Endothelial cell of umbilical vein (primary cell): ENCODE data around the gene RET. TPM values are rescaled to one million over a fixed set of nuclear protein-coding genes. Genes with fewer than 3 reads are reported as not detected.

ENCODE experiments used
- BruUV-seq: library from RNA; stranded (reverse); fragments of 400-500 nt; replicated peaks from 2 replicates; lab custom pipeline; 2021; lab: Mats Ljungman, UMichigan
- CTCF ChIA-PET: fragments of 300-600, 350-600 bp; sonication (Branson Sonifier 250); formaldehyde crosslinking; loops from one replicate; lab custom pipeline; 2021; ENCODE audit warnings: antibody characterized with exemption, inconsistent platforms; lab: Charles Lee
- POLR2A ChIA-PET: fragments of 300-600, 350-600 bp; sonication (Branson Sonifier 250); formaldehyde crosslinking; loops from one replicate; lab custom pipeline; 2021; ENCODE audit warnings: antibody characterized with exemption, inconsistent platforms; lab: Charles Lee
- DNase-seq: peaks from one replicate; pipeline ENCODE4 v3.0.0-alpha.2; 2011; ENCODE audit warnings: low read depth, low spot score
- FAIRE-seq: peaks from 2 replicates; lab custom pipeline; 2011; peaks lifted over from hg19 to GRCh38; lab: Jason Lieb, UNC
- H2AFZ ChIP-seq: 2 replicates; pipeline ENCODE4 v1.6.0; 2012; ENCODE audit warnings: low read depth, low read length, control low read depth, inconsistent platforms
- H3K27ac ChIP-seq: 2 replicates; pipeline ENCODE4 v1.5.1; 2011; ENCODE audit warnings: low read depth, mild to moderate bottlenecking, control low read depth, low read length, moderate library complexity; ENCODE audit not compliant: insufficient read depth
- H3K27me3 ChIP-seq, 2 experiments: 2 replicates each; pipeline versions ENCODE4 v1.6.0 to v1.6.1; 2011; ENCODE audit warnings: low read length in 2 of 2, mixed read lengths in 1 of 2; ENCODE audit not compliant: control insufficient read depth in 2 of 2, insufficient read depth in 2 of 2
- H3K36me3 ChIP-seq, 2 experiments: 2 replicates in 1 of 2; 3 replicates in 1 of 2; pipeline ENCODE4 v1.5.1; 2011; ENCODE audit warnings: low read length in 2 of 2, mild to moderate bottlenecking in 1 of 2, moderate library complexity in 1 of 2; ENCODE audit not compliant: control insufficient read depth in 2 of 2, insufficient read depth in 2 of 2; ENCODE audit errors: extremely low read depth in 1 of 2
- H3K4me1 ChIP-seq: 3 replicates; pipeline ENCODE4 v1.5.1; 2011; ENCODE audit warnings: mild to moderate bottlenecking, low read length; ENCODE audit not compliant: control insufficient read depth, insufficient read depth; ENCODE audit errors: extremely low read depth
- H3K4me2 ChIP-seq: 2 replicates; pipeline ENCODE4 v1.6.1; 2011; ENCODE audit warnings: low read length, control low read depth, mixed read lengths; ENCODE audit not compliant: insufficient read depth
- H3K4me3 ChIP-seq, 3 experiments: fragments of 200-600 bp in 1 of 3; sonication (generic), shearing (Covaris generic) in 1 of 3; replicated peaks in 1 of 3; 2 replicates each; pipeline ENCODE4 v1.5.1; 2011 to 2016; ENCODE audit warnings: control low read depth in 3 of 3, low read length in 3 of 3, mild to moderate bottlenecking in 2 of 3, inconsistent platforms in 1 of 3, low read depth in 1 of 3, moderate library complexity in 1 of 3; ENCODE audit not compliant: insufficient read depth in 1 of 3
- H3K79me2 ChIP-seq: 2 replicates; pipeline ENCODE4 v1.6.0; 2012; ENCODE audit warnings: low read length, inconsistent platforms; ENCODE audit not compliant: control insufficient read depth, insufficient read depth
- H3K9ac ChIP-seq: replicated peaks from 2 replicates; pipeline ENCODE3; 2011; ENCODE audit warnings: low read length, control low read depth; ENCODE audit not compliant: insufficient read depth; ENCODE audit errors: extremely low read depth
- H3K9me1 ChIP-seq: replicated peaks from 3 replicates; pipeline ENCODE4 v1.6.0; 2011; ENCODE audit warnings: mild to moderate bottlenecking, low read length; ENCODE audit not compliant: control insufficient read depth, insufficient read depth; ENCODE audit errors: extremely low read depth
- H3K9me3 ChIP-seq: replicated peaks from 2 replicates; pipeline ENCODE4 v1.5.1; 2012; ENCODE audit warnings: low read length, inconsistent platforms; ENCODE audit not compliant: control insufficient read depth, insufficient read depth
- H4K20me1 ChIP-seq: replicated peaks from 2 replicates; pipeline ENCODE3; 2011; ENCODE audit warnings: mild to moderate bottlenecking, low read length; ENCODE audit not compliant: control insufficient read depth, insufficient read depth; ENCODE audit errors: extremely low read depth
- CTCF ChIP-seq, 2 donors: IDR thresholded peaks; 1 replicate in 1 of 2; 2 replicates in 1 of 2; pipeline ENCODE4 v1.5.1; 2011; ENCODE audit warnings: low read length in 2 of 2, mild to moderate bottlenecking in 2 of 2, moderate library complexity in 2 of 2, control low read depth in 1 of 2, inconsistent platforms in 1 of 2, low read depth in 1 of 2; ENCODE audit not compliant: insufficient read depth in 1 of 2; ENCODE audit errors: extremely low read depth in 1 of 2
- EZH2 ChIP-seq: IDR thresholded peaks from 2 replicates; pipeline ENCODE4 v1.6.1; 2012; ENCODE audit warnings: borderline replicate concordance, low read depth, mild to moderate bottlenecking, moderate library complexity, low read length, inconsistent platforms; ENCODE audit not compliant: severe bottlenecking
- FOS ChIP-seq: IDR thresholded peaks from 2 replicates; pipeline ENCODE4 v1.6.1; 2011; ENCODE audit warnings: mild to moderate bottlenecking, low read length, moderate library complexity, borderline replicate concordance; ENCODE audit not compliant: insufficient read depth
- GATA2 ChIP-seq: IDR thresholded peaks from 2 replicates; pipeline ENCODE4 v1.7.0; 2011; ENCODE audit warnings: low read depth, mild to moderate bottlenecking, moderate library complexity, mixed read lengths, low read length; ENCODE audit not compliant: insufficient read length, insufficient read depth
- JUN ChIP-seq: IDR thresholded peaks from 2 replicates; pipeline ENCODE4 v1.6.1; 2011; ENCODE audit warnings: borderline replicate concordance, low read depth; ENCODE audit not compliant: insufficient read length, insufficient read depth
- MAX ChIP-seq: IDR thresholded peaks from 2 replicates; pipeline ENCODE4 v1.6.1; 2011; ENCODE audit not compliant: insufficient read depth, insufficient read length
- MYC ChIP-seq: IDR thresholded peaks from one replicate; pipeline ENCODE4 v1.6.1; 2011; ENCODE audit warnings: mild to moderate bottlenecking, low read depth, low read length
- dilution Hi-C: fragments of 300-500 bp; cut with MboI; formaldehyde crosslinking; loops from one replicate; pipeline ENCODE4 v1.15.0; 2019; ENCODE audit warnings: low sequenced_read_pairs; ENCODE audit not compliant: extremely low pct_ligation_motif_present
- intact Hi-C: fragments of 100-400 bp; cut with micrococcal nuclease; formaldehyde crosslinking; loops from one replicate; pipeline ENCODE4 v1.10.0; 2022
- polyA plus RNA-seq, 4 experiments: library from polyadenylated mRNA; depleted of rRNA in 3 of 4; stranded (reverse) in 3 of 4; unstranded in 1 of 4; fragments of >200 nt; gene quantifications; 2 replicates each; pipeline versions ENCODE4 v1.2.1 to v1.2.3, GENCODE V29; 2011 to 2012; ENCODE audit warnings: missing spikeins in 1 of 4
- total RNA-seq: library from RNA; stranded (reverse); gene quantifications from 2 replicates; pipeline ENCODE4 v1.2.3, GENCODE V29; 2021

The RET gene
- total and polyA plus RNA-seq, 2 donors (not counting 3 experiments of a cell fraction or from before 2014, with no cell fraction given): 0.04 to 0.22 TPM

GRCh38 chr10:43105102-43105955, 28.5 kb downstream of the RET start:
- DNase-seq (peak; percentile 62), FAIRE-seq (peak; percentile 73)
- Histone ChIP-seq H3K9me1 (no peaks in the 10 kb centered on the region), H3K4me2 (peak overlapping the region; percentile 62), H3K9me3 (no peaks in the 10 kb centered on the region), H3K27ac (no peak overlapping the region), H3K79me2 (no peaks in the 10 kb centered on the region), H4K20me1 (no peaks in the 10 kb centered on the region), H3K4me1 (peaks cover 9% of the 10 kb centered on the region), H3K36me3 (no peaks in the 10 kb centered on the region), H3K4me3 (peak overlapping the region in 2 of 3 experiments; percentile 35 to 38), H3K9ac (no peak overlapping the region), H3K27me3 (peaks cover 1 to 8% of the 10 kb centered on the region in 2 experiments), H2AFZ (peak overlapping the region; percentile 77)
- dilution Hi-C loops (no loop called here), intact Hi-C loops (loop anchor here (1.0 to 2.0 kb wide), 4 partner anchors 33 to 553 kb away; partner anchors contain the start of gene CSGALNACT2)
- ChIA-PET POLR2A (no interaction called here), CTCF (interaction anchor here (0.6 to 3.4 kb wide), 6 partner anchors 9 to 352 kb away, joined by 3 to 25 read pairs (median 4); no protein-coding TSS in a partner anchor)
- no TSS peak for BruUV-seq
- TF ChIP-seq MAX: no peak
- no peak for TF ChIP-seq JUN
- no peak for TF ChIP-seq FOS
- TF ChIP-seq GATA2: no peak
- peak; percentile 40 for TF ChIP-seq EZH2
- TF ChIP-seq MYC: no peak
- TF ChIP-seq CTCF (IDR thresholded peaks at IDR 0.05; ENCODE audit: extremely low read depth in 1 of 2, insufficient read depth in 1 of 2, low read depth in 1 of 2, low read length in 2 of 2): peak; percentile 96 to 99
